ENCODE data around the gene GTF2A1. TPM values are rescaled to one million over a fixed set of nuclear protein-coding genes. Genes with fewer than 3 reads are reported as not detected.

GTF2A1 gene
- total RNA-seq: 10 to 100 TPM; 27.7 to 50.0 (median 35.6) TPM

GRCh38 chr14:81220830-81221578, at the start of gene GTF2A1:
GTF2A1 (minus strand) TSS chr14:81220959; CDS start chr14:81220518, 441 bp downstream.
- H3K4me1 ChIP-seq: peaks cover 27% of the 10 kb centered on the region
- no peaks in the 10 kb centered on the region for H3K27me3 ChIP-seq
- H3K36me3 ChIP-seq: peaks cover under 1% of the 10 kb centered on the region
- H3K27ac ChIP-seq: peak within 1 kb of the TSS; percentile 97
- peak; percentile 97 for DNase-seq (ENCODE audit: low spot score in 2 of 2)
- 2% methylated on average over 9 of the region's 84 CpGs for WGBS
- H3K4me3 ChIP-seq: peak within 1 kb of the TSS; percentile 88
- no peaks in the 10 kb centered on the region for H3K9me3 ChIP-seq
- TF ChIP-seq CTCF (IDR thresholded peaks at IDR 0.05) (no peak), POLR2A (IDR thresholded peaks at IDR 0.05) (peak; percentile 88 to 97), POLR2AphosphoS5 (IDR thresholded peaks at IDR 0.05) (peak; percentile 75 to 99 (median 97)), EP300 (IDR thresholded peaks at IDR 0.05) (no peak)

GRCh38 chr14:81269979-81270375, 49.2 kb upstream of the GTF2A1 start:
- Histone ChIP-seq H3K27ac (no peak overlapping the region), H3K4me1 (peaks cover 17% of the 10 kb centered on the region), H3K9me3 (no peaks in the 10 kb centered on the region), H3K27me3 (no peaks in the 10 kb centered on the region), H3K4me3 (no peak overlapping the region), H3K36me3 (peaks cover 9% of the 10 kb centered on the region)
- TF ChIP-seq POLR2AphosphoS5 (IDR thresholded peaks at IDR 0.05): no peak
- TF ChIP-seq EP300 (IDR thresholded peaks at IDR 0.05): no peak
- no peak for TF ChIP-seq POLR2A (IDR thresholded peaks at IDR 0.05)
- TF ChIP-seq CTCF (IDR thresholded peaks at IDR 0.05): no peak
- 79% methylated on average over 3 of the region's 3 CpGs for WGBS
- no peak for DNase-seq (ENCODE audit: low spot score in 2 of 2)

DNA sequence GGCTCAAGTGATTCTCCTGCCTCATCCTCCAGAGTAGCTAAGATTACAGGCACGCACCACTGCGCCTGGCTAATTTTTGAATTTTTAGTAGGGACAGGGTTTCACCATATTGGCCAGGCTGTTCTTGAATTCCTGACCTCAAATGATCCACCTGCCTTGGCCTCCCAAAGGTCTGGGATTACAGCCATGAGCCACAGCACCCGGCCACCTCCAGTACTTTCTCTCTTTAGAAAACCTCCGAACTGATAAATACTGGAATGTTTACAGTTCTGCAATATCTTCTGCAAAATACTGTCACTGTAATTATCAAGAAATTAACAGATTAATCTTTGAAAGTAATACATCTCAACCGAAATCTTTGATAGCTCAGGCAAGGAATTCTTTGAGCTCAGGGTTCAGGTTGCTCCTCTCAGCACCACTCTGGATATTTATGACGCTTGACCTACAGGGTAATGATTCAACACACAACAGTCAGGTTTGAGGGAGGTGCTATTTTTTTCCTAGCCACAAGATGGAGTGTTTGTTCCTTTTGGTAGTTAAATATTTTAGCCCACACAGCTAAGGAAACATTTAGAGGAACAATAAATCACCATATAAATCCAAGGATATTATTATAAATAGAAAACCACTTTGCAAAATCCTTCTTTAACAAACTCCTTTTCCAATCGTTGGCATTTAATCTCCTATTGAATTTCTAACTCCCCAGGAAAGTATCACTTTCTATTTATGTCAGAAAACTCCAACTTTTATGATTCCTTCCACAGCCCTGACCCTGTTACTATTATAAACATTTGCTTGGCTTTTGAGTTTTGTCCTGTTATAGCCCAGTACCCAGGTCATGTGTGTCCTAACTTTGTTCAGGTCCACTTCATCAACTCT, 48.6 kb upstream of the GTF2A1 start:
- Histone ChIP-seq H3K27me3 (no peaks in the 10 kb centered on the region), H3K4me1 (peaks cover 17% of the 10 kb centered on the region), H3K4me3 (no peak overlapping the region), H3K9me3 (no peaks in the 10 kb centered on the region), H3K27ac (no peak overlapping the region), H3K36me3 (peaks cover 9% of the 10 kb centered on the region)
- TF ChIP-seq POLR2AphosphoS5 (IDR thresholded peaks at IDR 0.05) (no peak), CTCF (IDR thresholded peaks at IDR 0.05) (peak; percentile 70 to 80)
- no peak for DNase-seq (ENCODE audit: low spot score in 2 of 2)
- 53% methylated on average over 7 of the region's 7 CpGs for WGBS

GRCh38 chr14:81268016-81268416, 47.3 kb upstream of the GTF2A1 start:
- Histone ChIP-seq H3K27me3 (no peaks in the 10 kb centered on the region), H3K9me3 (no peaks in the 10 kb centered on the region), H3K4me3 (no peak overlapping the region), H3K27ac (no peak overlapping the region), H3K36me3 (peaks cover 9% of the 10 kb centered on the region), H3K4me1 (peaks cover 14% of the 10 kb centered on the region)
- no peak for DNase-seq (ENCODE audit: low spot score in 2 of 2)
- WGBS: 60% methylated on average over 3 of the region's 3 CpGs
- no peak for TF ChIP-seq CTCF (IDR thresholded peaks at IDR 0.05)
- TF ChIP-seq POLR2AphosphoS5 (IDR thresholded peaks at IDR 0.05): no peak
- no peak for TF ChIP-seq POLR2A (IDR thresholded peaks at IDR 0.05)
- TF ChIP-seq EP300 (IDR thresholded peaks at IDR 0.05): no peak

GRCh38 chr14:81265636-81266169, 44.9 kb upstream of the GTF2A1 start:
- DNase-seq (ENCODE audit: low spot score in 2 of 2): no peak
- 69% methylated on average over 3 of the region's 3 CpGs for WGBS
- H3K4me3 ChIP-seq: no peak overlapping the region
- peaks cover 10% of the 10 kb centered on the region for H3K4me1 ChIP-seq
- no peak for TF ChIP-seq EP300 (IDR thresholded peaks at IDR 0.05)
- no peak for TF ChIP-seq CTCF (IDR thresholded peaks at IDR 0.05)
- no peak for TF ChIP-seq POLR2AphosphoS5 (IDR thresholded peaks at IDR 0.05)
- no peak for TF ChIP-seq POLR2A (IDR thresholded peaks at IDR 0.05)
- no peaks in the 10 kb centered on the region for H3K9me3 ChIP-seq
- peaks cover 9% of the 10 kb centered on the region for H3K36me3 ChIP-seq
- no peaks in the 10 kb centered on the region for H3K27me3 ChIP-seq
- no peak overlapping the region for H3K27ac ChIP-seq
